ENCODE measurements around the gene FCHO1.
A peak's percentile ranks its signal among the peaks of the same experiment; 100 is the strongest.

Gene FCHO1

DNA sequence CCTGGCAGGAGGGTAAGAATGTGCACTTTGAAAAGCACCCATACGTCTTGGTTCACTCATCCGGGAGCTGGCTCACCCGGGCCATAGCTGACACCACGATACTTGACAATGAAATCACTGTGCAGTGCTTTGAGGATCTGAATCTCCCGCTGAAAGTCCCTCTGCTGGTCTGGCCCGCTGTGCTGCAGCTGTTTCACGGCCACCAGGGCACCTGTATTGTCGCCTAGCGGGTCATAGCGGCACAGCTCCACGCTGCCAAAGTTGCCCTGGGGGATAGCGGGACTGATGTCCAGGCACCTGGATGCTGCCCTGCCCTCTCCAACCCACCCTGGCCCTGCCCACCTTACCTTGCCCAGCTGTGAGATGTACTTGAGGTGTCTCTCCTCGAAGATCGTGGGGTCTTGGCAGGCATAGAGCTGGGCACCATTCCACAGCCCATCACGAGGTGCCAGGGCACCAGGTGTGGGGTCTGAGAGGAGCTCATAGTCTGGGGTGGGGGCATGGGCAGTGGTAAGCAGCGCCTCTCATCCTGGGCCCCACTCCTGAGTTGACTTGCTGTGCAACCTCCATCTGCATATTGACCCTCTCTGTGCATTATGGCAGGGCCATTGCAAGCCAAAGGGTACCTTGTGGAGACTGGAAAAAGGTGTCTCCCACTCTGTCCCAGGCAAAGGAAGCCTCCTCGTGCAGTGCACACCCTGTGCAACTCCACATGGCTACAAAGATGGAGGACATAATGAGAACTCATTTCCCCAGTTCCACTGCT lies 81.3 kb downstream of the FCHO1 start:
- DNase-seq, result no peak

DNA sequence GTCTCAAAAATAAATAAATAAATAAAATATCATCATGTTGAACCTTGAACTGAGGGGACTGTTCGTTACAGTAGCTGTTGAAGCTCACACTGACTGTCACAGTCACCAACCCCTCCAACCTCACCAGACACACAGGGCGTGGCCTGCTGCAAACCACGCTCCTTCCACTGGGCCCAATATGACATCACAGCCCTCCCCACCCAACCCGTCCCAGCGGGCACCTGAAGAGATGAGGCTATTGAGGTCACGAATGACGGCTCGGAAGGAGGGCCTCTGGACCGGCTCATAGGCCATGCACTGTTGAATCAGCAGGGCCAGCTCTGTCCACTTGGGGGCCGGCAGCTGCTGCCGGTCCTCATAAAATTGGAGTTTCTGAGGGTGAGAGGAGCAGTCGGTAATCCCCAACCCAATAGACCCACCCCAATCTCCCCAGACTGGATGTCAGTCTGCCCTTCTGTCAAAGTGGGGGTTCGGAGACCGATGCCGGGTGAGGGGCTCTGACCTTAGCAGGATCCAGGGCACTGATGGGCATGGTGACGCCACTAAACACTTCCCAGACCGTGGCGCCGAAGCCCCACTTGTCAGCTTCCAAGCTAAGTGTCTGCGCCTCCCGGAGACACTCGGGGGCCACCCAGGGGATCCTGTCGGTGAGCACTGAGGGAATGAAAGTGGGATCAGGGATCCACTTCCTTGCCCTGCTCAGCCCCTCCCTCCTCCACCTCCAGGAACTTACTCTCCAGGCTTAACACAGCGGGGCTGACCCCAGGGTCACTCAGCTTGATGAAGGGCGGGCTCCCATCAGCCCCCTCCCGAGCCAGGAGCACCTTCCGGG lies 83.3 kb downstream of the FCHO1 start:
- peak in 1 of 2 experiments; percentile 27 for DNase-seq

DNA sequence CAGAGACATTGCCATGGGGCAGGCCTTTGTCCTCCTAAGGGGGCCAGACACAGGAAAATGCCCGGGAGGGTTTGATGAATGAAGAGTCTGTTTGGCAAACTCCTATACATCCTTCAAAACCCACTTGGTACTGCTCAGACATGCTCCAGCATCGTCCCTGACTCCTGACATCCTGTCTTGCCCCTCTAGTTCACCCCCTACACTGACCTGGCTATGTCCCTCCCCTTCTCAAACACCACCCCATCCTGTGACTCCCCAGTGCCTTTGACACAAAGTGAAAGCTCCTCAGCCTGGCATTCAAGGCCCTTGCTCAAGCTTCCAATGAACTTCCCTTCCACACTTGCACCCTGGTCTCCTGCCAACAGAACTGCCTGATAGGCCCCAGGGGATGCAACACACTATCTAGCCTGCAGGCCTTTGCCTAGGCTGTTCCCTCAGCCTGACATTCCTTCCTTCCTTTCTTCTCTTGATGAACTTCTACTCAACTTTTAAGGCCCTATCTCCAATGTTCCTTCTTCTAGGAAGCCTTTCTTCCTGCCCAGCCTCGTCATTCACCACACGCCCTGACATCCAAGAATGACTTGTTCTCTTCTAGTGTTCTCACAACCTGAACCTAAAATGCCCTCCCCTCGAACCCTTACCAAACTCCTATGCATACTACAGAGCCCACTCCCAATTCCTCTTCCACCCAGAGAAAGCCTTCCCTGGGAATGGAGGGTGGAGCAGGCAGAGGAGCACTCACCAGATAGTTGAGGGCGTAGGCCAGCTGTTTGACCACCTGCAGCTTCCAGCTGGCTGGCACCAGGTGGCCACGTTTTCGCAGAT lies 84.1 kb downstream of the FCHO1 start:
- no peak for DNase-seq

- no peak for DNase-seq
Measured at GRCh38 chr19:17836530-17836929, 85.3 kb downstream of the FCHO1 start.

DNA sequence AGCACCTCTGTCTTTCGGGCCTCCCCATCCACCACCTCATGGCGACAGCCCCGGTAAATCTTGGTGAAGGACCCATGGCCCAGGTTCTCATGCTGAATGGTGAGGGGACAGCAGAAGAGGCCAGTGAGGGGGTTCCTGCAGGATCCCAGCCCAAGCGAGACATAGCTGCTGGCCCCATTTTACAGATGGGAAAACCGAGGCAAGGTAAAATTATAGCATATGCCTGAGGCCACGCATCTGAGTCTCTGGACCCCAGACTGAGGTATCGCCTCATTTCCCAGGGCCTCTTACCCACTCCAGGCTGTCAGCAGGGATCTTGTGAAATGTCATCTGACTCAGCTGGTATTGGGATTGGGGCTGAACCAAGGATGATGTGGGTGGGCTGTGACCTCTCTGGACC lies 86.7 kb downstream of the FCHO1 start:
- no peak for DNase-seq

All from NCI-H524 (cell line).